Epidermal melanocyte (primary cell): Measurements from ENCODE around the gene TAF11L13.

Experiments
- DNase-seq: peaks from one replicate; pipeline ENCODE4 v3.0.0; 2011; ENCODE audit warnings: low spot score; ENCODE audit not compliant: insufficient read length

The TAF11L13 gene

GRCh38 chr5:17679597-17680203 lies 47.8 kb downstream of the TAF11L13 start:
- DNase-seq = no peak

DNA sequence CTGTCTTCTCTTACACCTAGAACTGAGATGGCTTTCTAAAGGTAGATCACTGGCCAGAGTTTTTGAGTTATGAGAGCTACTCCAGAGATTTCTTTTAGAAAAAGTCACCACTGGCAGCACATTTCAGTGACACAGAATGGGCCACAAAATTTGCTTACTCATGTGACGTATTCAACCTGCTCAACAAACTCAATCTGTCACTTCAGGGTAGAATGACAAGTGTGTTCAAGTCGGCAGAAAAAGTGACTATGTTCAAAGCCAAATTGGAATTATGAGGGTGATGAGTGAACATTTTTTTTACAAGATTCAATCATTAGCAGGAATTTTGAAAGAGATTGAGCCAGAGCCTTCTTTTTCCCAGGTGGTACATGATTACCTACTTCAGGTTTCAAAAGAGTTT lies 48.8 kb downstream of the TAF11L13 start:
- DNase-seq = no peak
